K562 (cell line): ENCODE measurements around the gene DLG4. TPM values are rescaled to one million over a fixed set of nuclear protein-coding genes. Genes with fewer than 3 reads are reported as not detected.

Source experiments
- ARHGAP35 ChIP-seq: fragments of 450-650 bp; IDR thresholded peaks from 2 replicates; pipeline ENCODE4 v1.6.1; 2018; ENCODE audit not compliant: partially characterized antibody
- BMI1 ChIP-seq: fragments of 150-350 bp; IDR thresholded peaks from 2 replicates; pipeline ENCODE4 v1.6.1; 2014; ENCODE audit warnings: low read length
- GTF2E2 ChIP-seq: fragments of 200-800 bp; sonication (Bioruptor generic); IDR thresholded peaks from 2 replicates; pipeline ENCODE4 v1.6.1; 2016; ENCODE audit warnings: missing genetic modification characterization, missing compliant biosample characterization
- HDAC1 ChIP-seq, 2 experiments: fragments of 450-650 bp; IDR thresholded peaks; 2 replicates each; pipeline ENCODE4 v1.6.1; 2016 to 2017; ENCODE audit warnings: inconsistent platforms in 1 of 2, mild to moderate bottlenecking in 1 of 2, moderate library complexity in 1 of 2
- HIVEP1 ChIP-seq: fragments of 250-450 bp; sonication (Bioruptor Pico); IDR thresholded peaks from 2 replicates; pipeline ENCODE4 v1.4.0; 2020; ENCODE audit warnings: mild to moderate bottlenecking
- HLTF ChIP-seq: fragments of 450-650 bp; IDR thresholded peaks from 2 replicates; pipeline ENCODE4 v1.6.1; 2016
- HMG20A ChIP-seq: fragments of 450-650 bp; formaldehyde crosslinking; conservative IDR thresholded peaks from 2 replicates; pipeline ENCODE4 v1.4.0; 2020; ENCODE audit warnings: mild to moderate bottlenecking, mixed read lengths
- IRF2 ChIP-seq: sonication (generic); formaldehyde crosslinking; IDR thresholded peaks from 2 replicates; pipeline ENCODE4 v1.8.1; 2022; ENCODE audit warnings: mild to moderate bottlenecking, missing genetic modification reagents
- KDM2B ChIP-seq: fragments of 250-450 bp; sonication (Bioruptor Pico); IDR thresholded peaks from 2 replicates; pipeline ENCODE4 v1.8.0; 2021; ENCODE audit warnings: mild to moderate bottlenecking, moderate library complexity
- MECOM ChIP-seq: fragments of 250-450 bp; sonication (Bioruptor Pico); IDR thresholded peaks from 2 replicates; pipeline ENCODE4 v1.8.0; 2022; ENCODE audit warnings: inconsistent platforms
- MEF2D ChIP-seq: conservative IDR thresholded peaks from 2 replicates; pipeline ENCODE4 v1.6.1; 2016; ENCODE audit warnings: low read depth, missing genetic modification characterization, missing compliant biosample characterization
- NFXL1 ChIP-seq: fragments of 450-650 bp; formaldehyde crosslinking; IDR thresholded peaks from 2 replicates; pipeline ENCODE4 v1.4.0; 2021; ENCODE audit warnings: mild to moderate bottlenecking
- PHF20 ChIP-seq: fragments of 450-650 bp; IDR thresholded peaks from 2 replicates; pipeline ENCODE4 v1.6.1; 2018; ENCODE audit not compliant: partially characterized antibody
- PHF21A ChIP-seq: fragments of 450-650 bp; IDR thresholded peaks from 2 replicates; pipeline ENCODE4 v1.6.1; 2017; ENCODE audit warnings: low read depth, borderline replicate concordance
- POLR2B ChIP-seq: fragments of 450-650 bp; IDR thresholded peaks from 2 replicates; pipeline ENCODE4 v1.6.1; 2018; ENCODE audit warnings: low read depth; ENCODE audit not compliant: partially characterized antibody
- PTBP1 ChIP-seq: fragments of 200-400 bp; formaldehyde crosslinking; IDR thresholded peaks from 2 replicates; pipeline ENCODE4 v1.6.1; 2017; ENCODE audit warnings: low read depth, low read length
- RCOR1 ChIP-seq, 2 experiments: IDR thresholded peaks; 2 replicates each; pipeline ENCODE4 v1.6.1; 2012; ENCODE audit warnings: low read depth in 2 of 2, low read length in 2 of 2, borderline replicate concordance in 1 of 2, improper control_type of control experiment in 1 of 2
- SPI1 ChIP-seq: IDR thresholded peaks from 2 replicates; pipeline ENCODE4 v1.6.1; 2011; ENCODE audit warnings: low read depth, low read length, control low read depth, borderline replicate concordance
- SRF ChIP-seq, 2 experiments: fragments of 250-450, 450-650 bp in 1 of 2; sonication (Bioruptor Pico) in 1 of 2; sonication (generic) in 1 of 2; formaldehyde crosslinking; IDR thresholded peaks; 2 replicates each; pipeline versions ENCODE4 v1.5.0 to v1.5.1; 2020 to 2022; ENCODE audit warnings: mild to moderate bottlenecking in 1 of 2, missing genetic modification reagents in 1 of 2
- SRSF7 ChIP-seq: fragments of 200-400 bp; formaldehyde crosslinking; optimal IDR thresholded peaks from 2 replicates; pipeline ENCODE3; 2017; ENCODE audit warnings: mild to moderate bottlenecking, low read depth, low read length
- TAF15 ChIP-seq: fragments of 200-400 bp; formaldehyde crosslinking; IDR thresholded peaks from 2 replicates; pipeline ENCODE4 v1.6.1; 2017; ENCODE audit warnings: mild to moderate bottlenecking, low read depth, low read length, moderate library complexity
- TBP ChIP-seq: optimal IDR thresholded peaks from 2 replicates; pipeline ENCODE3; 2011; ENCODE audit warnings: low read depth, low read length, improper control_type of control experiment
- YBX1 ChIP-seq: fragments of 450-650 bp; IDR thresholded peaks from 2 replicates; pipeline ENCODE4 v1.7.1; 2016; ENCODE audit warnings: mild to moderate bottlenecking
- ZBTB8A ChIP-seq: fragments of 450-650 bp; IDR thresholded peaks from 2 replicates; pipeline ENCODE4 v1.6.1; 2018; ENCODE audit warnings: mild to moderate bottlenecking, moderate library complexity; ENCODE audit not compliant: partially characterized antibody
- ZNF133 ChIP-seq: fragments of 250-450 bp; sonication (Bioruptor Pico); IDR thresholded peaks from 2 replicates; pipeline ENCODE4 v1.4.0; 2020; ENCODE audit warnings: mild to moderate bottlenecking
- ZNF551 ChIP-seq: fragments of 250-450 bp; sonication (Bioruptor Pico); IDR thresholded peaks from 2 replicates; pipeline ENCODE4 v1.5.0; 2021; ENCODE audit warnings: mild to moderate bottlenecking, moderate library complexity
- polyA plus RNA-seq, 8 experiments: library from polyadenylated mRNA; depleted of rRNA in 4 of 8; stranded (reverse) in 5 of 8; unstranded in 3 of 8; fragments of >200 nt; fragmentation: Nextera tagmentation in 2 of 8; fragmentation: Illumina TruSeq in 1 of 8; extraction: Ambion mirVana in 2 of 8; extraction: Trizol in 1 of 8; gene quantifications; 2 replicates each; pipeline versions ENCODE4 v1.2.1 to v1.2.3, GENCODE V29; 2011 to 2014; ENCODE audit warnings: inconsistent platforms in 1 of 8, missing spikeins in 1 of 8
- total RNA-seq, 7 experiments: library from RNA; depleted of rRNA in 6 of 7; stranded (reverse); fragments of >200 nt in 6 of 7; fragmentation: Illumina TruSeq in 2 of 7; extraction: Trizol in 2 of 7; gene quantifications; 2 replicates each; pipeline versions ENCODE4 v1.2.1 to v1.2.3, GENCODE V29; 2011 to 2021; ENCODE audit warnings: low replicate concordance in 1 of 7
- TF ChIP-seq, protein P1 (sequence below): sonication (generic); formaldehyde crosslinking; IDR thresholded peaks from 2 replicates; pipeline ENCODE4 v1.8.1; 2023; ENCODE audit warnings: mild to moderate bottlenecking, missing genetic modification reagents
- TF ChIP-seq, protein P2 (sequence below): sonication (generic); formaldehyde crosslinking; IDR thresholded peaks from 2 replicates; pipeline ENCODE4 v1.9.0; 2022; ENCODE audit warnings: mild to moderate bottlenecking, missing genetic modification reagents

DLG4 gene
- total and polyA plus RNA-seq, 9 of the 15 experiments (the other 6 are each of a cell fraction or from before 2014, with no cell fraction given), result 0.03 to 12.0 (median 4.1) TPM

DNA sequence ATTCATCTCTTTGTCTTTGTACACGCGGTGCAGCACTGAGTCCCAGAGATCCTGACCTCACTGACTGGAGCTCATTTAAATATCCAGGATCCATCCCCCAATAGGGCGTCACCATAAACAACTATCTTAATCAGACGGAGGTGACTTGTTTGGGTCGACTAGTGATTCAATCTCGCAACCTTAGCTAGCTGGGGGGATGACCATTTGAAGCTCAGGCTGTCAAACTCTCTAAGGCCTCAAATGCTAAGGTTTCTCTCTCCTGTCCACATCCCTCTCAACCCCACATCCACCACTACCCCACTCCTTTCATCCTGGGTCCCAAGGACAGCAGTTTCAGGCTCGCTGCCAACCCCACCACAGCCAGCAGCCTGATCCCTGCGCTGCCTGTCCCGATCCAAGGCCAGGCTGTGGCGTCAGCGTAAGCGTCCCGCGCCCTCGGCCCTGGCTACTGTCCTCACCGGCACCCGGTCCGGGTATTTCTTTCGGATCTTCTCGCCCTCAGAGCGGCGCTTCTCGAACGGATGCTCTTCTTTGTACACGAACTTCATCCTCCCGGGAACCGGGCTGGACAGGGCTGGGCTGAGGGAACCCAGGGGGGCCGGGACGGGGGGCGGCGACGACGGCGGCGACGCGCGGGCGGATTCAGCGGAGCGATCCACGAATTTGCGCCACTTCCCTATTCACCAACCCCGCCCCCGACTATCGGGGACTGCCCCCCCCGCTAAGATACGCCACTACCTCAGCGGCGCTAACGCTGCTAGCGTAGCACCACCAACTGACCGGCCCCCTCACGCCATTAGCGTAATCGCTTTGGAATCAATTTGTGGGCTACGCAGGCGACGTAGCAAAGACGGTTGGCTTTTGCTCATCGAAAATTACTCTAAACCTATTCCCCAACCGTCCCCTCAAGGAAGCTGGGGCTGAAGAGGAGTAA lies 22.4 kb upstream of the DLG4 start, which contains the start of gene GABARAP (continued):
- TF ChIP-seq PHF20 (no peak), IRF2 (no peak), PTBP1 (no peak), YBX1 (no peak), BMI1 (no peak), RCOR1 (IDR thresholded peaks at IDR 0.05; ENCODE audit: borderline replicate concordance in 1 of 2, low read depth in 2 of 2, low read length in 2 of 2) (no peak), MEF2D (tag) (no peak), PHF21A (no peak), POLR2B (peak; percentile 47), HLTF (no peak), TAF15 (peak; percentile 98; the same call in 1 of the 2 replicates), ZBTB8A (no peak), ARHGAP35 (peak; percentile 87), NFXL1 (CRISPR knock-in tag) (no peak), SPI1 (peak; percentile 91), TBP (peak; percentile 47), SRSF7 (no peak), HDAC1 (IDR thresholded peaks at IDR 0.05) (peak in 1 of 2 experiments; percentile 65; a peak in 2 of 4 replicates), HMG20A (CRISPR knock-in tag) (no peak), HIVEP1 (CRISPR knock-in tag) (no peak), MECOM (CRISPR knock-in tag) (no peak), ZNF551 (no peak), ZNF133 (CRISPR knock-in tag) (no peak), KDM2B (no peak), SRF (CRISPR knock-in tag; IDR thresholded peaks at IDR 0.05) (0 out of 4 replicates have a peak, but pooled peaks of 1 of the 2 experiments have one; percentile 21), GTF2E2 (no peak)
- TF ChIP-seq, protein P1, sequence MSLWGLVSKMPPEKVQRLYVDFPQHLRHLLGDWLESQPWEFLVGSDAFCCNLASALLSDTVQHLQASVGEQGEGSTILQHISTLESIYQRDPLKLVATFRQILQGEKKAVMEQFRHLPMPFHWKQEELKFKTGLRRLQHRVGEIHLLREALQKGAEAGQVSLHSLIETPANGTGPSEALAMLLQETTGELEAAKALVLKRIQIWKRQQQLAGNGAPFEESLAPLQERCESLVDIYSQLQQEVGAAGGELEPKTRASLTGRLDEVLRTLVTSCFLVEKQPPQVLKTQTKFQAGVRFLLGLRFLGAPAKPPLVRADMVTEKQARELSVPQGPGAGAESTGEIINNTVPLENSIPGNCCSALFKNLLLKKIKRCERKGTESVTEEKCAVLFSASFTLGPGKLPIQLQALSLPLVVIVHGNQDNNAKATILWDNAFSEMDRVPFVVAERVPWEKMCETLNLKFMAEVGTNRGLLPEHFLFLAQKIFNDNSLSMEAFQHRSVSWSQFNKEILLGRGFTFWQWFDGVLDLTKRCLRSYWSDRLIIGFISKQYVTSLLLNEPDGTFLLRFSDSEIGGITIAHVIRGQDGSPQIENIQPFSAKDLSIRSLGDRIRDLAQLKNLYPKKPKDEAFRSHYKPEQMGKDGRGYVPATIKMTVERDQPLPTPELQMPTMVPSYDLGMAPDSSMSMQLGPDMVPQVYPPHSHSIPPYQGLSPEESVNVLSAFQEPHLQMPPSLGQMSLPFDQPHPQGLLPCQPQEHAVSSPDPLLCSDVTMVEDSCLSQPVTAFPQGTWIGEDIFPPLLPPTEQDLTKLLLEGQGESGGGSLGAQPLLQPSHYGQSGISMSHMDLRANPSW (CRISPR knock-in tag), result no peak
- TF ChIP-seq, protein P2, sequence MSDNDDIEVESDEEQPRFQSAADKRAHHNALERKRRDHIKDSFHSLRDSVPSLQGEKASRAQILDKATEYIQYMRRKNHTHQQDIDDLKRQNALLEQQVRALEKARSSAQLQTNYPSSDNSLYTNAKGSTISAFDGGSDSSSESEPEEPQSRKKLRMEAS (CRISPR knock-in tag), result no peak
